NOMO-1 treated with DMSO at 0.1 percent for 48 hours (cell line): ENCODE measurements around the gene EIF5B.
A peak's percentile ranks its signal among the peaks of the same experiment; 100 is the strongest.
"Not testable (repeated sequence)": the region's sequence is repeated elsewhere in the genome, so short reads cannot be mapped to it uniquely, and the experiment has no call there.

Experiments used
- DNase-seq: peaks from one replicate; lab custom pipeline; 2025; ENCODE audit not compliant: unreplicated experiment; lab: John Stamatoyannopoulos, UW

The EIF5B gene, protein sequence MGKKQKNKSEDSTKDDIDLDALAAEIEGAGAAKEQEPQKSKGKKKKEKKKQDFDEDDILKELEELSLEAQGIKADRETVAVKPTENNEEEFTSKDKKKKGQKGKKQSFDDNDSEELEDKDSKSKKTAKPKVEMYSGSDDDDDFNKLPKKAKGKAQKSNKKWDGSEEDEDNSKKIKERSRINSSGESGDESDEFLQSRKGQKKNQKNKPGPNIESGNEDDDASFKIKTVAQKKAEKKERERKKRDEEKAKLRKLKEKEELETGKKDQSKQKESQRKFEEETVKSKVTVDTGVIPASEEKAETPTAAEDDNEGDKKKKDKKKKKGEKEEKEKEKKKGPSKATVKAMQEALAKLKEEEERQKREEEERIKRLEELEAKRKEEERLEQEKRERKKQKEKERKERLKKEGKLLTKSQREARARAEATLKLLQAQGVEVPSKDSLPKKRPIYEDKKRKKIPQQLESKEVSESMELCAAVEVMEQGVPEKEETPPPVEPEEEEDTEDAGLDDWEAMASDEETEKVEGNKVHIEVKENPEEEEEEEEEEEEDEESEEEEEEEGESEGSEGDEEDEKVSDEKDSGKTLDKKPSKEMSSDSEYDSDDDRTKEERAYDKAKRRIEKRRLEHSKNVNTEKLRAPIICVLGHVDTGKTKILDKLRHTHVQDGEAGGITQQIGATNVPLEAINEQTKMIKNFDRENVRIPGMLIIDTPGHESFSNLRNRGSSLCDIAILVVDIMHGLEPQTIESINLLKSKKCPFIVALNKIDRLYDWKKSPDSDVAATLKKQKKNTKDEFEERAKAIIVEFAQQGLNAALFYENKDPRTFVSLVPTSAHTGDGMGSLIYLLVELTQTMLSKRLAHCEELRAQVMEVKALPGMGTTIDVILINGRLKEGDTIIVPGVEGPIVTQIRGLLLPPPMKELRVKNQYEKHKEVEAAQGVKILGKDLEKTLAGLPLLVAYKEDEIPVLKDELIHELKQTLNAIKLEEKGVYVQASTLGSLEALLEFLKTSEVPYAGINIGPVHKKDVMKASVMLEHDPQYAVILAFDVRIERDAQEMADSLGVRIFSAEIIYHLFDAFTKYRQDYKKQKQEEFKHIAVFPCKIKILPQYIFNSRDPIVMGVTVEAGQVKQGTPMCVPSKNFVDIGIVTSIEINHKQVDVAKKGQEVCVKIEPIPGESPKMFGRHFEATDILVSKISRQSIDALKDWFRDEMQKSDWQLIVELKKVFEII

DNA sequence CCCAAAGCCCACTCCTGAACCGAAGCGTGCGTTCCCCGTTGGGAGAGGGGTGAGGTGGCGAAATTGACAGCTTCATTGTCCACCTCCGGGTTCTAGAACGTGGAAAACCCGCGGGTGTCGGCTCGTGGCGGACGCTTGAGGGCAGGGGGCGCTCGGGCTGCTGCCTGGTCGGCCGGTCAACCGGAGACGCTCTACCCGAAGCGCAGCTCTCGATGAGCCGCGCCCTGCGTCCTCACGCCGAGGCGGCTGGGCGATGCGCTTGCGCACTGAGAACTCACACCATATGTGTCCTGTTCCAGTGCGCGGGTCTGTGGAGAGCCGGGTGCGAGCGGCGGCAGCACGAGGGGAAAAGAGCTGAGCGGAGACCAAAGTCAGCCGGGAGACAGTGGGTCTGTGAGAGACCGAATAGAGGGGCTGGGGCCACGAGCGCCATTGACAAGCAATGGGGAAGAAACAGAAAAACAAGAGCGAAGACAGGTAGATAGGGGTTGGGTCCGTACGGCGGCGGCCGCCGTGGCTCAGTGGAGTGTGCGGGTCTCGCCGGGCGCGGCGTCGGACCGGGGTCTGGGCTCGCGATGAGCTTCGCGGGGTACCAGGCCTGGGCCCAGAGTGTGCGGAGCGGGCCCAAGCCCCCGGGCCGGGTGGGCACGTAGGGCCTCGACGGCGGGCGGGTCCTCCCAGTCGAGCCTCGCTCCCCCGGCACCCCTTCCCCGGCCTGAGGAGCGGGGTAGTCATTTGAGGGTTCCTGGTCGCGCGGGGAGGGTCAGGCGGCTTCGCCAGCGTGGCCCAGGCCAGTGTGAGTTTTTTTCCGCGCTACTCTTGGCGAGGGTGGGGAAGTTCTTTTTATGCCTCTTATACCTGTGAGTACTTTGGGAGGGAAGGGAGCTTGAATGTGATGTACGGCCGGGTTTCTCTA, at the start of gene EIF5B:
EIF5B (plus strand) TSS at position 277 of the 916 bp plus-strand sequence; CDS start at position 443, 166 bp downstream.
- peak; percentile 90 for DNase-seq

DNA sequence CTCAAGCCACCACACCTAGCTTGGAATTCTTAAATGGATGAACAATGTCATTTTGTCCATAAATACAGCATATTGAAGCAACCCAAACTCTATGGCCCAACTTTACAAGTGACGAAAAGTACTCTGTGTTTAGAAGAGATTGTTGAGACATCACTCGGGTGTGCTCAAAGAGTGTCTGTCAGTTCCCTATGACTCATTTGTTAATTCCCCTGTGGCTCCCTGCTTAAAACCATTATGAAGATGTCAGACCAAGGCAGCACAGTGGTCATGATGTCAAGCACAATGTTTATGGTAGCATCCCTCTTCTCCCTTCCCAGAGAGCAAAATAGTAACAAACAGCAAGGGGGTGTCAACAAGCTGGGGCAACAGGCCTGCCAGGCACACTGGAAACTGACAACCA, 39.2 kb upstream of the EIF5B start:
- DNase-seq = peak; percentile 4

DNA sequence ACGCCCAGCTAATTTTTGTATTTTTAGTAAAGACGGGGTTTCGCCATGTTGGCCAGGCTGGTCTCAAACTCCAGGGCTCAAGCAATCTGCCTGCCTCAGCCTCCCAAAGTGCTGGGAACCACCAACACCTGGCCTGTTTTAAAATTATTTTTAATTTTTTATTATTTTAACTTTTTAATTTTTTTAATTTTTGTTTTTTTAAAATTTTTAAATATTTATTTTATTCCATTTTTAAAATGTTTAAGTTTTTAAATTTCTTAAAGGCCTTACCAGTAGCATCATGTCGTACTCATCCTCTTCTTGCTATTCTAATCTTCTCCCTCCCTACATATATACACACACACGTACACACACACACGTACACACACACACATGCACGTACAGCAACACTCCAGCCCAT, 37.6 kb upstream of the EIF5B start:
- DNase-seq = no peak

DNA sequence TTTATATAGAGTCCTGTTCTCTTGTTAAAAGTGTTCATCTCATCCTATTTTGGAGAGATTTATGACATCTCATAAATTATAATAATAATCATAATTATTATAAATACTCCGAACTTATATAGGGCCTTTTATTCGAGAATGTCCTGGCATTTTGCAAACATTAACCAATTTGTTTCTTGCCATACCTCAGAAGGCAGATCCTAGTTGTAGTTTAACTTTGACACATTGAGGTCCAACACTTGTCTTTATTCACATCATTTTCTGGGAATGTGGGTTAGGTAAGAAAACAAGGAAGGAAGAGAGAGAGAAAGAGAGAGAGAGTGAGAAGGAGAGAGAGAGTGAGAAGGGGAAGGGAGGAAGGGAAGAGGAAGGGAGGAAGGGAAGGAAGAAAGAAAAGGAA, 36.1 kb upstream of the EIF5B start, which contains the start of gene LYG1:
LYG1 (minus strand) TSS at position 101 of the 400 bp plus-strand sequence. CDS start 5,527 bp downstream, outside the sequence.
- DNase-seq = not testable (repeated sequence)

- no peak for DNase-seq
Observed at GRCh38 chr2:99317161-99317872, 19.9 kb upstream of the EIF5B start.

GRCh38 chr2:99317873-99318200, 19.4 kb upstream of the EIF5B start:
- not testable (repeated sequence) for DNase-seq

DNA sequence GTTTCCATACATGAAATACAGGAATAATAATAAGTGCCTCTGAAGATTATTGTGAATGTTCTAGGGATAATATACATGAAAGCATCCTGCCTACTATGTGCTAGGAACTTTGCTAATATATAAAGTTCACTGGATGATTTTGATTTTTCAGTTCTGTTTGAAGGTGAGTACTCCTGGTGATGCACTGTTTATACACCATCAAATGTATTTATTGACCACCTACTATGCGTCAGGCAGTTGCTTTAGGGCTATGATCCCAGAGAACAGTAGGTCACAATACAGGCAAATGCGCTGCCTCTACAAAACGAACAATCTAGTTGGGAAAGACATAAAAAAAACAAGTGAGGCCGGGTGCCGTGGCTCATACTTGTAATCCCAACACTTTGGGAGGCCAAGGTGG, 11.8 kb upstream of the EIF5B start:
- no peak for DNase-seq

DNA sequence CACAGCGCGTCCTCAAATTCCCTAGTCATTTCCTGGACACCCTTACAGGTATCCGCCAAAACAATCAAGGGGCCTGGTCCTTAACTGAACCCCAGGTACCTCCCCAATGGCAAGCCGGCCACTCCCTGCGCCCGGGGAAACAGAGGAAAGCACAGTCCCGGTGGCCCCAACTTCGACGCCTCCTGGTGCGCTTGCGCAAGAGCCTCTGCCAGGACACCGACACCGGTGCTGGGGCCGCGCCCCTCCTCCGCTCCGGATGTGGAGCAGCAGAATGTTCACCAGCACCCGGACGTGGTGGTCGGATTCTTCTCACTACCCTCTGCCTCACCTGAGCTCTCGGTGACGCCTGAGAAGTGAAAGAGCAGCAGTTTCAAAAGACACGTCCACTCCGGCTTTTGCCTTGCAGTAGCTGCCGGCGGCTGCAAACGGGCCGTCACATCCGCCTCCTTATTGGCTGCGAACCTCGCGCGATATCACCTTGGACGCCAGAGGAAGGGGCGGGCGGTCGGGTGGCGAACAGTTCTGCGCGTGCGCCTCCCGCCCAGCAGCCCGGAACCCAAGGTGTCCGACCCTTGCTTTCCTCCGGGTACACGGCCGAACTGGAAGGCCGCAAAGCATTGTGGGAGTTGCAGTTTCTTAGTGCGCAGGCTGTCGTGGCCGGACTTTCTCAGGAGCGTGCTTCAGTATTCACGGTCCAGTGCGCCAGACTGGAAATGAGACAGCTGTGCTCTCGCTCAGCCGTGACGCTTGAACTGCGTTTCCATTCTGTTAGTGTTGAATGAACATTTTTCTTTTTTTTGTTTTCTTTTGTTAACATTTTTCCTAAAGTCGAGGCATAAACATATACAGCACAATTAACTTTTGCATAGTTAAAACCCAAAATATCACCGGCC, 1.0 kb upstream of the EIF5B start, which contains the start of gene TXNDC9:
TXNDC9 (minus strand) TSS at position 423 of the 893 bp plus-strand sequence. CDS start 3,123 bp downstream, outside the sequence.
- peak; percentile 99 for DNase-seq

GRCh38 chr2:99336804-99337112, 431 bp upstream of the EIF5B start:
- no peak for DNase-seq

DNA sequence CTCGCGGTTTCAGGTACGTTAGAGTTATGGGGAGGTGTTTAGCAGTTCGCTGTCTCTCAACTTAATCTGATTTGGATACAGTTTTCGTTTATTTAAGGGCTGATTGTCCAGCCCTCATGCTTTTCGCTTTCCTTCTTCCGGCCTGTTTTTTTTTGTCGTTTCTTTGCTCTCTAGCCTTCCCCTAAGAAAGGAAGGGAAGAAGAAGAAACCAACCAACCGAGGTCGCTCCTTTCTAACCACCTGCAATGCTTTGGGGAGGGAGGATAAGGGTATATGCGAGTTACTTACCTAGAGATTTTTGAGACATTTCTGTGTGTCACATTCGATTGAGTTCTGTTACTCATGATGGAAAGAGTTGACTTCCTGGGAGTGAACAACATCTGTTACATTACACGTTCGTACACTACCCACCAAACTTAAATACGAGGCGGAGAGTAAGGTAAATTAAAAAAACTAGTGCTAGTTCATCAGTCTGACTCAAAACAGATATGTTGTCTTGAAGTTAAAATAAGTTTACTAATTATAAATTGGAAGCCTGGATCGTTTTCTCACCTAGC, 918 bp downstream of the EIF5B start:
- DNase-seq = peak; percentile 24

DNA sequence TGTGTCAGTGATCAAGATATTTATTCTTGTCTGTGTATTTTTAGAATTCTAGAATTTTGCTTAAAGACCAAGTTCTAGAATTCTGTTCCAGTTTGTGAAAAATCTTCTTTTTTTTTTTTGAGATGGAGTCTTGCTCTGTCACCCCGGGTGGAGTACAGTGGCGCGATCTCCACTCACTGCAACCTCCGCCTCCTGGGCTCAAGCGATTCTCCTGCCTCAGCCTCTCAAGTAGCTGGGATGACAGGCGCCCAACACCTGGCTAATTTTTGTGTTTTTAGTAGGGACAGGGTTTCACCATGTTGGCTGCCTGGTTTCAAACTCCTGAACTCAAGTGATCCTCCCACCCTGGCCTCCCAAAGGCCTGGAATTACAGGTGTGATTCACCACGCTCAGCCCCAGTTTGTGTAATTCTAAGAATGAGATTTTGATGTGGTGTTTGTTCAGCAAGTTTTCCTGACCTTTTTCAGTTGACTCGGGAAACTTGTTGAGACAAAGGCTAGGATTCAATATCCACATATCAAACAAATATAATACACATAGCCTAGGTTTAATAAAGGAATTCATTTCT, 3.6 kb downstream of the EIF5B start:
- DNase-seq = no peak

DNA sequence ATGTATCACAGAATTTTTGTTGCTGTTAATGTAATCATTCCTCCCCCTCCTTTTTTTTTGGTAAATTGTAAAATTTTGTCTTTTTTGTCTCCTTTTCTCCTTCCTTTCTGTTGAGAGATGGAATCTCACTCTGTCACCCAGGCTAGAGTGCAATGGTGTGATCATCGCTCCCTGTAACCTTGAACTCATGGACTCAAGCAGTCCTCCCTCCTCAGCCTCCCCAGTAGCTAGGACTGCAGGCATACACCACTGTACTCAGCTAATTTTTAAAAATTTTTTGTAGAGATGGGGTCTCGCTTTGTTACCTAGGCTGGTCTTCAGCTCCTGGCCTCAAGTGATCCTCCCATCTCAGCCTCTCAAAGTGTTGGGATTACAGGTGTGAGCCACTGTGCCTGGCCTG, 5.3 kb downstream of the EIF5B start:
- no peak for DNase-seq

DNA sequence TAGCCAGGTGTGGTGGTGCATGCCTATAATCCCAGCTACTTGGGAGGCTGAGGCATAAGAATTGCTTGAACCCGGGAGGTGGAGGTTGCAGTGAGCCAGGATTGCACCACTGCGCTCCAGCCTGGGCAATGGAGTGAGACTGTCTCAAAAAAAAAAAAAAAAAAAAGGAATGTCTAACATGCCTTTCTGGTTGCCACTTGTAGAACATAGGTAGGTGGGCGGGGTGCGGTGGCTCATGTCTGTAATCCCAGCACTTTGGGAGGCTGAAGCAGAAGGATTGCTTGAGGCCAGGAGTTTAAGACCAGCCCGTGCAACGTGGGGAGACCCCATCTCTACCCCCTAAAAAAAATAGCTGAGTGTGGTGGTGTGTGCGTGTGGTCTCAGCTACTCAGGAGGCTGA, 8.3 kb downstream of the EIF5B start:
- not testable (repeated sequence) for DNase-seq

DNA sequence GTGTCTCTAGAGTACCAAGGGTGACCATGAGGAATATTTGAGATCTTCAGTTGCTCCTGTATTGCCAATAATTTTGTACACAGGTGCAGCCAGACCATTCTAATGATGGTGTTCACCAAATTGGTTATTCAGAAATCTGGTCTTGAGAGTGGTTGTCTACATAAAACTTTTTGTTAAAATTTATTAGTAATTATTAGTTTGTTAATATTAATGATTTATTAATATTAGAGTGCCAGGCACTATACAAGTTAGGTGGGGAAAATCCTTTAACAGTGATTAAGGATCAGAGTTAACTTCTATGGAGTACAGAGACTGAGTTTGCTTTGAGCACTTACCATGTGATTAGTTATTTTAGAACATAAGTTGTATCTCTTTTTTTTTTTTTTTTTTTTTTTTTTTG, 9.0 kb downstream of the EIF5B start:
- DNase-seq = no peak

DNA sequence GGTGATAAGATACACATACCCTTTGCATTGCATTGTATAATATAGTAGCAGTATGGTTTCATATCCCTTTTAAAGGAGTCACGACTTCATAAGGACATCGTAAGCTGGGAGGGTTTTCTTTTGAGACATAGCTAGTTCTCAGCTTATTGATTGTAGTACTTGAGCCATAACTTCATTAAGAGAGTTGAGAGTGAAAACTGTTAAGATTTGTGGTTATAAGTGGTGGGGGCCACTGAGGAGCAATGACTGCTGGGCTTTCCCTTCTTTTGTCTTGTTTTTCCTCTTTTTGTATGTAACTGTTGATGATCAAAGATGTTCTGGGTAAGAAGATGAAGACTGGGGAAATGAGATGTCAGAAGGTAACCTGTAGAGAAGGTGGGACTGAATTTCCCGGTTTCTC, 11.0 kb downstream of the EIF5B start:
- no peak for DNase-seq

DNA sequence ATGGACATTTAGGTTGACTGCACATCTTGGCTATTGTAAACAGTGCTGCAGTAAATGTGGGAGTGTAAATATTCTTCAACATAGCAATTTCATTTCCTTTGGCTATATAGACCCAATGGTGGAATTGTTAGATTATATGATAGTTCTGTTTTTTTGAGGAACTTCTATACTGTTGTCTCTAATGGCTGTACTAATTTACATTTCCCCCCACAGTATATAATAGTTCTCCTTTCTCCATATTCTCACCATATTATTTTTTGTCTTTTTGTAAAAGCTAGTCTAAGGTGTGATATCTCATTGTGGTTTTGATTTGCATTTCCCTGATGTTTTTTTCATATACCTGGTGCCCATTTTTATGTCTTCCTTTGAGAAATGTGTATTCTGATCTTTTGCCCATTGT, 13.0 kb downstream of the EIF5B start:
- no peak for DNase-seq

DNA sequence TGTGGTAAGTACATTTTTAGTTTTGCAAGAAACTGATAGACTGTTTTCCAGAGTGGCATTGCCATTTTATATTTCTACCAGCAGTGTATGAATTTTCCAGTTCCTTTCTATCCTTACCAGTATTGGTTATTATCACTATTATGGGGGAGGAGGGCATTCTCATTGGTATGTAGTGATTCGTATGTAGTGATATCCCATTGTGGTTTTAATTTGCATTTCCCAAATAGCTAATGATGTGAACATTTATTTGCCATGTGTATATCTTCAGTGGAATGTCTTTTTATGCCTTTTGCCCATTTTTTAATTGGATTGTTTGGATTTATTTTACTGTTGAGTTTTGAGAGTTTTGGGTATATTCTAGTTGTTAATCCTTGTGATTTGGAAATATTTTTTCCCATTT, 16.9 kb downstream of the EIF5B start:
- DNase-seq = no peak

DNA sequence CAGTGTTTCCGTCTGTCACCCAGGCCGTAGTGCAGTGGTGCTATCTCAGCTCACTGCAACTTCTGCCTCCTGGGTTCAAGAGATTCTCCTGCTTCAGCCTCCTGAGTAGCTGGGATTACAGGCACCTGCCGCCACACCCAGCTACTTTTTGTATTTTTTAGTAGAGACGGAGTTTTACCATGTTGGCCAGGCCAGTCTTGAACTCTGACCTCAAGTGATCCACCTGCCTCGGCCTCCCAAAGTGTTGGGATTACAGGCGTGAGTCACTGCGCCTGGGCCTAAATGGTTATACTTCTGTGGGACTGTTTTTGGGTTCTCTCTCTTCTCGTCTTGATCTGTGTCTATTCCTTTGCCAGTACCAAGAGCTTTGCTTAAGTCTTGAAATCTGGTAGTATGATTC, 17.6 kb downstream of the EIF5B start:
- not testable (repeated sequence) for DNase-seq
